Nephron progenitor cell (in vitro differentiated cells): ENCODE results near the gene GCC2.
"Not testable (repeated sequence)": the region's sequence is repeated elsewhere in the genome, so short reads cannot be mapped to it uniquely, and the experiment has no call there.

Experiments
- DNase-seq: peaks from one replicate; pipeline ENCODE4 v3.0.0; 2021
- H3K27ac Mint-ChIP-seq: 2 replicates; pipeline ENCODE4 v1.8.0; 2021; ENCODE audit warnings: mild to moderate bottlenecking, moderate library complexity, mixed read lengths
- H3K27me3 Mint-ChIP-seq: 2 replicates; pipeline ENCODE4 v1.8.0; 2021; ENCODE audit warnings: mild to moderate bottlenecking, low read depth, mixed read lengths; ENCODE audit not compliant: poor library complexity
- H3K36me3 Mint-ChIP-seq: 2 replicates; pipeline ENCODE4 v1.8.0; 2021; ENCODE audit warnings: low read depth, mixed read lengths
- H3K4me1 Mint-ChIP-seq: 2 replicates; pipeline ENCODE4 v1.8.0; 2021; ENCODE audit warnings: mixed read lengths
- H3K4me3 Mint-ChIP-seq: 2 replicates; pipeline ENCODE4 v1.8.0; 2021; ENCODE audit warnings: mild to moderate bottlenecking, moderate library complexity, mixed read lengths
- H3K9me3 Mint-ChIP-seq: 2 replicates; pipeline ENCODE4 v1.8.0; 2021; ENCODE audit warnings: mild to moderate bottlenecking, moderate library complexity, mixed read lengths
- TF ChIP-seq, protein P1 (sequence below): fragments of 200-600 bp; sonication (generic); IDR thresholded peaks from 2 replicates; pipeline ENCODE4 v1.5.0; 2021; ENCODE audit warnings: antibody characterized with exemption

GCC2 gene

DNA sequence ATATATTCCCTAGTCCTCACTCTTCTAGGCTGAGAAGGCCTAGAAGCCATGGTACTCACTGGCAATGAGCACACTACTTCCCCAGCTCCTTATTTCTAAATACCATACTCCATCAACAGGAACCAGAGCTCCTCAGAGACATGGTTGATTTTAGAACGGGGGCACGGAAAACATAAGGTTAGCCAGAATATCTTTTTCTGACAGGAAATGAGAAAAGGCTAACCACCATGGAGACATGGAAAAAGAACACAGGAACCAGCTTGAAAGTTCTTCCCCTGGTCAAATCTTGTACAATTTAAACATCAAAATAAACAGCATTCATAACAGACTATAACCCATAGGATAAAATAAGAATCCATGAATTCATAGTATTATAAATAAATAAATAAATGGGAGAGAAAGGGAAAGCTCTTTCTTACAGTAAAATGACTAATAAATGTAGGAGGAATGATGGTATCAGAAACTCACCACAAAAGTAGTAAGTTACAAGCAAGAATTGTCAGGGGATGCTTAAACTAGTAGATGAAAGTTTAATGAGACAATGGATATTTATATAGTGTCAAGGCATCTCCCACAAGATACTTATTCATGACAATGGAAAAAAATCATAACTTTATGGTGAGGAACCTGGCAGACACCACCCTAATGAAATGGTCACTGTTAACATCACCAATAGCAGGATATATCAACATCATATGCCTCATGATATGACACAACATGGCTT, 20.6 kb upstream of the GCC2 start:
- no peaks in the 10 kb centered on the region for H3K36me3 Mint-ChIP-seq
- TF ChIP-seq, protein P1, sequence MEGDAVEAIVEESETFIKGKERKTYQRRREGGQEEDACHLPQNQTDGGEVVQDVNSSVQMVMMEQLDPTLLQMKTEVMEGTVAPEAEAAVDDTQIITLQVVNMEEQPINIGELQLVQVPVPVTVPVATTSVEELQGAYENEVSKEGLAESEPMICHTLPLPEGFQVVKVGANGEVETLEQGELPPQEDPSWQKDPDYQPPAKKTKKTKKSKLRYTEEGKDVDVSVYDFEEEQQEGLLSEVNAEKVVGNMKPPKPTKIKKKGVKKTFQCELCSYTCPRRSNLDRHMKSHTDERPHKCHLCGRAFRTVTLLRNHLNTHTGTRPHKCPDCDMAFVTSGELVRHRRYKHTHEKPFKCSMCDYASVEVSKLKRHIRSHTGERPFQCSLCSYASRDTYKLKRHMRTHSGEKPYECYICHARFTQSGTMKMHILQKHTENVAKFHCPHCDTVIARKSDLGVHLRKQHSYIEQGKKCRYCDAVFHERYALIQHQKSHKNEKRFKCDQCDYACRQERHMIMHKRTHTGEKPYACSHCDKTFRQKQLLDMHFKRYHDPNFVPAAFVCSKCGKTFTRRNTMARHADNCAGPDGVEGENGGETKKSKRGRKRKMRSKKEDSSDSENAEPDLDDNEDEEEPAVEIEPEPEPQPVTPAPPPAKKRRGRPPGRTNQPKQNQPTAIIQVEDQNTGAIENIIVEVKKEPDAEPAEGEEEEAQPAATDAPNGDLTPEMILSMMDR = no peak
- DNase-seq = no peak
- peaks cover 4% of the 10 kb centered on the region for H3K27me3 Mint-ChIP-seq
- H3K4me1 Mint-ChIP-seq = no peaks in the 10 kb centered on the region
- no peak overlapping the region for H3K27ac Mint-ChIP-seq
- peaks cover 27% of the 10 kb centered on the region for H3K9me3 Mint-ChIP-seq
- H3K4me3 Mint-ChIP-seq = no peak overlapping the region

DNA sequence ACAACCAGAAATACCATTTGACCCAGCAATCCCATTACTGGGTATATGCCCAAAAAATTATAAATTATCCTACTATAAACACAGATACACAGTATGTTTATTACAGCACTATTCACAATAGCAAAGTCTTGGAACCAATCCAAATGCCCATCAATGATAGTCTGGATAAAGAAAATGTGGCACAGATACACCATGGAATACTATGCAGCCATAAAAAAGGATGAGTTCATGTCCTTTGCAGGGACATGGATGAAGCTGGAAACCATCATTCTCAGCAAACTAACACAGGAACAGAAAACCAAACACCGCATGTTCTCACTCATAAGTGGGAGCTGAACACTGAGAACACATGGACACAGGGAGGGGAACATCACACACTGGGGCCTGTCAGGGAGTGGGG, 13.4 kb upstream of the GCC2 start:
- not testable (repeated sequence) for DNase-seq, H3K4me3 Mint-ChIP-seq, H3K27ac Mint-ChIP-seq, H3K36me3 Mint-ChIP-seq, H3K4me1 Mint-ChIP-seq, H3K27me3 Mint-ChIP-seq
- peaks cover 45% of the 10 kb centered on the region for H3K9me3 Mint-ChIP-seq

DNA sequence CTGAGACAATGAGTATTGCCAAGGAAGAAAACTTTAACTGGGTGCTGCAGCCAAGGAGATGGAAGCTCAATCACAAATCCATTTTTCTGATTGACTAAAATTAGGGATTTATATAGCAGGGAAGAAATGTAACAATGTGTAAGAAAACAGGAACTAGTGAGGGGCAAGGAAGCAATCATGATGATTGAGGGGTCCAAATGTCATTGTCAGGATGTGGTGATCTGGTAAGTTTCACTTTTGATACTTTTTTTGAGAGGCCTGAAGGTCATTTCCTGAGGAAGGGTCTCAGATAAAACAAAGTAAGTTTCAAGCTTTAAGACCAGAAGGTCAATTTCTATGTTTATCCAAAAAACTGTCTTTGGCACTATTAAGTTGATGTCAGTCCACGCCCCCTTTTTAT, 12.0 kb upstream of the GCC2 start:
- no peaks in the 10 kb centered on the region for H3K36me3 Mint-ChIP-seq
- TF ChIP-seq, protein P1 = no peak
- H3K9me3 Mint-ChIP-seq = peaks cover 32% of the 10 kb centered on the region
- no peak overlapping the region for H3K4me3 Mint-ChIP-seq
- H3K27me3 Mint-ChIP-seq = peaks cover 8% of the 10 kb centered on the region
- no peak for DNase-seq
- H3K27ac Mint-ChIP-seq = no peak overlapping the region
- no peaks in the 10 kb centered on the region for H3K4me1 Mint-ChIP-seq

DNA sequence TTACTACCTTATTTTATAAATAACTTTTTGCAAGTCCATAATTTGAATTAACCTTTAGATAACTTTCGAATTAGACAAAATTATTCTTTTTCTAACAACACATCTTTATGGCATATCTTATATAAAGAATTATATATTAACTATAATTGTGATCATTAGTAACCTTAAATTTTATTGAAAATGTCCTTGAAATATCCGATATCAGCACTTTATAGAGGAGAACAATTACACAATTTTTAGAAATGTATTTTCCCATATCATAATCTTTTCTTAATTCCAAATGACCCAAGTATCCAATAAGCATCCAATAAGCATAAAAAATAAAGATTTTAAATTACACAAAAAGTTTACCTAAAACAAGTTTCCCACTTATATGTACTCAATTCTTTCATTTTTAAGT, 7.3 kb upstream of the GCC2 start:
- Mint-ChIP-seq H3K27me3 (peaks cover 3% of the 10 kb centered on the region), H3K9me3 (peaks cover 10% of the 10 kb centered on the region), H3K36me3 (no peaks in the 10 kb centered on the region), H3K27ac (no peak overlapping the region), H3K4me3 (no peak overlapping the region), H3K4me1 (peaks cover 10% of the 10 kb centered on the region)
- TF ChIP-seq, protein P1 = no peak
- no peak for DNase-seq

DNA sequence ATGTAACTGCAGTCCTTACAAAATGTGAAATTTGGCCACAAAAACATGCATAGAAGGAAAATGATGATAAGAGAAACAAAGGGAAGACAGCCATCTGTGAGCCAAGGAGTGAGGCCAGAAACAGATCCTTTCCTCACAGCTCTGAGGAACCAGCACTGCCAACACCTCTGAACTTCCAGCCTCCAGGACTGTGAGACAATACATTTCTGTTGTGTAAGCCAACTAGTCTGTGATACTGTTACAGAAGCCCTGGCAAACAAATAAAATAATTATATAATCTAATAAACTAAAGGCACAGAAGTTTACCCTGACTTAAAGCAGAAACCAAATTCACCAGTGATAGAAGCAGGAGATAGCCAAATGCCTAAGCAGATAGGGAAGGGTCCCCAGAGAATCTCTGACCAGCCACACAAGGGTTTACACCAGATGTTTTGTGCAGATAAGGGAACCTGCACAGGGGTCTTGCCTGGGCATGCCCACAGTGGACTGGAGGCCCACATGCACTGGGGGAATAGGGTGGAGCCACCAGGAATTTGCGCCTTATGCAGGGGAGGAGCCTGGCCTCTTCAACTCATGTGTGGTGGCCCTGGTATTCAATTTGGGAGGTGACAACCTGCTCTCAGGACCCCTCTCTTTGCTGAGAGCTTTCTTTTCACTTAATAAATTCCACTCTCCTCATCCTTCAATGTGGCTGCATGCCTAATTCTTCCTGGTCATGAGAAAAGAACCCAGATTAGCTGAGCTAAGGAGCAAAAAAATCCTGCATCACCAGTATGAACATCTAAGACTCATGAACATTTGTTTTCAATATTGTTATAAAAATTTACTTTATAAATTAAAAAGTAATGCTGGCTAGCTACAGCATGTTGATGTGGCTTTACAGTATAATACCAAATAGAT, 3.8 kb upstream of the GCC2 start:
- no peaks in the 10 kb centered on the region for H3K36me3 Mint-ChIP-seq
- peaks cover 7% of the 10 kb centered on the region for H3K27me3 Mint-ChIP-seq
- H3K9me3 Mint-ChIP-seq = peaks cover 7% of the 10 kb centered on the region
- DNase-seq = no peak
- TF ChIP-seq, protein P1 = no peak
- H3K4me3 Mint-ChIP-seq = no peak overlapping the region
- peaks cover 34% of the 10 kb centered on the region for H3K4me1 Mint-ChIP-seq
- peak overlapping the region; percentile 39 for H3K27ac Mint-ChIP-seq

DNA sequence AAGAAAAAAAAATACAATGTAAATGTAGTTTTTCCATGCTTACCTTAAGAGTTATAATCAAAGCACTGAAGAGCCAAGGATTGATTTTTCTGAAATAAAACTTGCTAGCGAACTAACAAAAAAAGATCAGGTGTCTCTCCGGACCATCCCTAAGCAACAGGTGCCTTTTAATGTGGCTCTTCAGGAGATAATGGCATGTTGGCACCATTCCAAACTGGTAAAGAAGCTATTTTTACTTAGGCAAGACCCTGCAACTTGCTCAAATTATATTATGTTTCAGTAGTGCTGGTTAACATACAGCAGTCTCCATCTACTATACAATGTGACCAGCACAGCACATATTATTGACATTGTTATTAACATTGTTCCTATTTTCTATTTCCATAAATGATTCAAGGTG, 2.3 kb upstream of the GCC2 start:
- TF ChIP-seq, protein P1 = no peak
- H3K36me3 Mint-ChIP-seq = peaks cover 13% of the 10 kb centered on the region
- peaks cover 7% of the 10 kb centered on the region for H3K9me3 Mint-ChIP-seq
- peaks cover 48% of the 10 kb centered on the region for H3K4me1 Mint-ChIP-seq
- H3K27ac Mint-ChIP-seq = no peak overlapping the region
- no peak overlapping the region for H3K4me3 Mint-ChIP-seq
- peaks cover 7% of the 10 kb centered on the region for H3K27me3 Mint-ChIP-seq
- no peak for DNase-seq
